ENCODE results near the gene NR6A1. TPM values are rescaled to one million over a fixed set of nuclear protein-coding genes. Genes with fewer than 3 reads are reported as not detected.
A peak's percentile ranks its signal among the peaks of the same experiment; 100 is the strongest.

The NR6A1 gene
- total RNA-seq, 6 donors from 2014 or later: 4.2 to 34.6 (median 8.2) TPM

GRCh38 chr9:124658165-124659017 lies 112.7 kb downstream of the NR6A1 start:
- WGBS, 2 donors: 2 to 4% methylated on average over 14 of the region's 14 CpGs
- ATAC-seq (ENCODE audit: low FRiP score in 2 of 2): peak; percentile 94 to 95
- H3K36me3 ChIP-seq: no peaks in the 10 kb centered on the region
- peak in 3 of 4 donors; percentile 42 to 76 (median 45) for TF ChIP-seq POLR2A (IDR thresholded peaks at IDR 0.05)
- TF ChIP-seq EP300 (IDR thresholded peaks at IDR 0.05): no peak
- TF ChIP-seq POLR2AphosphoS5 (IDR thresholded peaks at IDR 0.05): peak; percentile 10 to 71
- peak in 1 of 2 donors; percentile 89 for DNase-seq
- no peaks in the 10 kb centered on the region for H3K9me3 ChIP-seq
- peak overlapping the region; percentile 40 to 55 (median 48) for H3K4me3 ChIP-seq
- peaks cover 6 to 37% (median 13%) of the 10 kb centered on the region in 4 donors for H3K4me1 ChIP-seq
- no peaks in the 10 kb centered on the region for H3K27me3 ChIP-seq
- peak overlapping the region; percentile 74 to 86 (median 82) for H3K27ac ChIP-seq

DNA sequence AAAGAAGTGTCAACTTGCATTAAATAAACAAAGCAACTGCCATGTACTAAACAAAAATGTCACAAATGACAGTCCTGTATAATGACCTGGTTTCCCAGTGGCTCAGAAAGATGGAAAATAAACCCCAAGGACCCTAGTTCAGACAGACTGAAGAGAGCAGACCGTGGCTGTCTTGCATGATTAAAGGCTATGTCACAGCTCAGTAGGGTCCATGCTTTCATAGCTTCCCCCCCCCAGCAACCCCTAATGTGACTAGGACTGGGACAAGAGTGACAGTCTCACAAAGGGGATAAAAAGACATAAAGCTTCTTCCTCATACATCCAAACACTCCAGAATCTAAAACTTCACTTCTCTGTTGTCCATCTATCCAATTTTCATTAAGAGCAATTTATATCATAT lies 113.6 kb downstream of the NR6A1 start:
- 60 to 73% methylated on average over 1 of the region's 1 CpG for WGBS, 2 donors
- Histone ChIP-seq H3K9me3 (no peaks in the 10 kb centered on the region), H3K36me3 (no peaks in the 10 kb centered on the region), H3K27ac (peak overlapping the region in 3 of 4 donors; percentile 74 to 86 (median 77)), H3K27me3 (no peaks in the 10 kb centered on the region), H3K4me1 (peaks cover 6 to 28% (median 13%) of the 10 kb centered on the region in 4 donors), H3K4me3 (no peak overlapping the region)
- DNase-seq: no peak
- no peak for ATAC-seq (ENCODE audit: low FRiP score in 2 of 2)
- no peak for TF ChIP-seq POLR2AphosphoS5 (IDR thresholded peaks at IDR 0.05)
- TF ChIP-seq, protein P1, sequence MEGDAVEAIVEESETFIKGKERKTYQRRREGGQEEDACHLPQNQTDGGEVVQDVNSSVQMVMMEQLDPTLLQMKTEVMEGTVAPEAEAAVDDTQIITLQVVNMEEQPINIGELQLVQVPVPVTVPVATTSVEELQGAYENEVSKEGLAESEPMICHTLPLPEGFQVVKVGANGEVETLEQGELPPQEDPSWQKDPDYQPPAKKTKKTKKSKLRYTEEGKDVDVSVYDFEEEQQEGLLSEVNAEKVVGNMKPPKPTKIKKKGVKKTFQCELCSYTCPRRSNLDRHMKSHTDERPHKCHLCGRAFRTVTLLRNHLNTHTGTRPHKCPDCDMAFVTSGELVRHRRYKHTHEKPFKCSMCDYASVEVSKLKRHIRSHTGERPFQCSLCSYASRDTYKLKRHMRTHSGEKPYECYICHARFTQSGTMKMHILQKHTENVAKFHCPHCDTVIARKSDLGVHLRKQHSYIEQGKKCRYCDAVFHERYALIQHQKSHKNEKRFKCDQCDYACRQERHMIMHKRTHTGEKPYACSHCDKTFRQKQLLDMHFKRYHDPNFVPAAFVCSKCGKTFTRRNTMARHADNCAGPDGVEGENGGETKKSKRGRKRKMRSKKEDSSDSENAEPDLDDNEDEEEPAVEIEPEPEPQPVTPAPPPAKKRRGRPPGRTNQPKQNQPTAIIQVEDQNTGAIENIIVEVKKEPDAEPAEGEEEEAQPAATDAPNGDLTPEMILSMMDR (IDR thresholded peaks at IDR 0.05): no peak
- no peak for TF ChIP-seq EP300 (IDR thresholded peaks at IDR 0.05)
- no peak for TF ChIP-seq POLR2A (IDR thresholded peaks at IDR 0.05)

DNA sequence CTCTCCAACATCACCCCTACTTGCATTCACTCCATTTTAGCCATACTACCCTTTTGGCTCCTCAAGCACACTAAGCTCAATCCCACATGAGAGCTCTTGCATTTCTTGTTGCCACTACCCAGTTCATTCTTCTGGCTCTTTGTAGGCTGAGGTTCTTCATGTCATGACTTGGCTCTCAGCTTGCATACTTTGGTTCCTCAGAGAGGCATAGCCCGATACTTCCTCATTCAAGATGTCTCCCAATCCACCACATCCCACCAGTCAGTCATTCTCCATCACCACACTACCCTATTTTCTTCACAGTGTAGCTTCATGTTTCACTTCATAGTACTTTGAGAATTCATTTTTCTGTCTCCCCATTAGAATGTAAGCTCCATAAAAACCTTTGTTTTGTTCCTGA lies 116.7 kb downstream of the NR6A1 start:
- Histone ChIP-seq H3K4me3 (no peak overlapping the region), H3K36me3 (no peaks in the 10 kb centered on the region), H3K27me3 (no peaks in the 10 kb centered on the region), H3K9me3 (no peaks in the 10 kb centered on the region), H3K4me1 (peaks cover 0 to 5% (median 4%) of the 10 kb centered on the region in 4 donors), H3K27ac (no peak overlapping the region)
- DNase-seq (no peak), ATAC-seq (ENCODE audit: low FRiP score in 2 of 2) (no peak)
- WGBS, 2 donors: 67 to 79% methylated on average over 1 of the region's 1 CpG
- TF ChIP-seq POLR2AphosphoS5 (IDR thresholded peaks at IDR 0.05): no peak
- no peak for TF ChIP-seq POLR2A (IDR thresholded peaks at IDR 0.05)
- no peak for TF ChIP-seq EP300 (IDR thresholded peaks at IDR 0.05)
- TF ChIP-seq, protein P1 (IDR thresholded peaks at IDR 0.05): no peak

- ATAC-seq (ENCODE audit: low FRiP score in 2 of 2): peak; percentile 90
- no peaks in the 10 kb centered on the region for H3K27me3 ChIP-seq
- no peaks in the 10 kb centered on the region for H3K9me3 ChIP-seq
- 68% methylated on average over 3 of the region's 3 CpGs for WGBS, 2 donors
- no peaks in the 10 kb centered on the region for H3K36me3 ChIP-seq
- H3K4me1 ChIP-seq: peaks cover 0 to 2% (median under 1%) of the 10 kb centered on the region in 4 donors
- TF ChIP-seq, protein P1 (IDR thresholded peaks at IDR 0.05): no peak
- TF ChIP-seq POLR2AphosphoS5 (IDR thresholded peaks at IDR 0.05) (peak; percentile 8 to 24), POLR2A (IDR thresholded peaks at IDR 0.05) (no peak), EP300 (IDR thresholded peaks at IDR 0.05) (peak in 1 of 4 donors; percentile 34)
- peak overlapping the region in 3 of 4 donors; percentile 15 to 42 (median 23) for H3K27ac ChIP-seq
- DNase-seq: peak in 1 of 2 donors; percentile 78
- H3K4me3 ChIP-seq: no peak overlapping the region
These were observed 118.3 kb downstream of the NR6A1 start for GRCh38 chr9:124652615-124653393.

GRCh38 chr9:124652203-124652602 lies 118.9 kb downstream of the NR6A1 start:
- no peaks in the 10 kb centered on the region for H3K36me3 ChIP-seq
- no peaks in the 10 kb centered on the region for H3K27me3 ChIP-seq
- no peak for ATAC-seq (ENCODE audit: low FRiP score in 2 of 2)
- H3K9me3 ChIP-seq: no peaks in the 10 kb centered on the region
- WGBS, 2 donors: 74 to 92% methylated on average over 1 of the region's 1 CpG
- DNase-seq: no peak
- no peak for TF ChIP-seq POLR2AphosphoS5 (IDR thresholded peaks at IDR 0.05)
- no peak for TF ChIP-seq POLR2A (IDR thresholded peaks at IDR 0.05)
- no peak for TF ChIP-seq EP300 (IDR thresholded peaks at IDR 0.05)
- TF ChIP-seq, protein P1 (IDR thresholded peaks at IDR 0.05): no peak
- H3K27ac ChIP-seq: peak overlapping the region in 3 of 4 donors; percentile 4 to 23 (median 18)
- H3K4me1 ChIP-seq: no peaks in the 10 kb centered on the region
- no peak overlapping the region for H3K4me3 ChIP-seq
